Measurements from ENCODE around the gene ATAD5.
"Not testable (repeated sequence)": the region's sequence is repeated elsewhere in the genome, so short reads cannot be mapped to it uniquely, and the experiment has no call there.

GRCh38 chr17:30929861-30930260 lies 98.1 kb downstream of the ATAD5 start:
- TF ChIP-seq ZNF133 (tag by site-specific recombination; IDR thresholded peaks at IDR 0.05); PBX3 (CRISPR knock-in tag; IDR thresholded peaks at IDR 0.05); ZNF175 (tag by site-specific recombination; IDR thresholded peaks at IDR 0.05); ZNF18 (tag by site-specific recombination; IDR thresholded peaks at IDR 0.05); TCF7L2 (IDR thresholded peaks at IDR 0.05; ENCODE audit: borderline replicate concordance, low read depth, low read length); ZNF501 (tag by site-specific recombination; IDR thresholded peaks at IDR 0.05); ZNF362 (tag by site-specific recombination; IDR thresholded peaks at IDR 0.05); ZNF24 (tag by site-specific recombination; IDR thresholded peaks at IDR 0.05); CTCF (tag by site-specific recombination; IDR thresholded peaks at IDR 0.05); WT1 (tag by site-specific recombination; IDR thresholded peaks at IDR 0.05); ZNF184 (tag by site-specific recombination; IDR thresholded peaks at IDR 0.05): not testable (repeated sequence)
- TF ChIP-seq ZNF654 (tag by site-specific recombination; IDR thresholded peaks at IDR 0.05; ENCODE audit: low read depth), result peak; percentile 33; the same call in 1 of the 2 replicates
- peak; percentile 64 for TF ChIP-seq ZBTB11 (tag by site-specific recombination; conservative IDR thresholded peaks at IDR 0.05; ENCODE audit: low read depth)
- 0 out of 2 replicates have a peak, but pooled peaks have one; percentile 31 for TF ChIP-seq REST (tag by site-specific recombination; IDR thresholded peaks at IDR 0.05)
